PFSK-1 (cell line): Measurements from ENCODE around the gene CGN.

ENCODE experiments used
- FOXP2 ChIP-seq: optimal IDR thresholded peaks from 2 replicates; pipeline ENCODE3; 2011; ENCODE audit warnings: borderline replicate concordance, control low read depth, inconsistent platforms; ENCODE audit not compliant: insufficient read depth; ENCODE audit errors: extremely low read length, extremely low read depth
- POLR2AphosphoS5 ChIP-seq: IDR thresholded peaks from 2 replicates; pipeline ENCODE4 v1.6.1; 2012; ENCODE audit warnings: low read depth, mild to moderate bottlenecking, control low read depth, low read length, moderate library complexity
- SIN3A ChIP-seq: IDR thresholded peaks from 2 replicates; pipeline ENCODE4 v1.6.1; 2012; ENCODE audit warnings: mild to moderate bottlenecking, low read length, moderate library complexity, borderline replicate concordance; ENCODE audit not compliant: insufficient read depth
- TAF1 ChIP-seq: IDR thresholded peaks from 2 replicates; pipeline ENCODE4 v1.6.1; 2012; ENCODE audit warnings: low read length, control low read depth, borderline replicate concordance; ENCODE audit not compliant: insufficient read depth
- TF ChIP-seq, protein P1 (sequence below), 2 experiments: IDR thresholded peaks; 2 replicates each; pipeline versions ENCODE4 v1.6.1 to v1.8.0; 2011 to 2012; ENCODE audit warnings: low read depth in 2 of 2, low read length in 2 of 2, control low read depth in 1 of 2, inconsistent platforms in 1 of 2, mild to moderate bottlenecking in 1 of 2, moderate library complexity in 1 of 2; ENCODE audit not compliant: insufficient read depth in 1 of 2

DNA sequence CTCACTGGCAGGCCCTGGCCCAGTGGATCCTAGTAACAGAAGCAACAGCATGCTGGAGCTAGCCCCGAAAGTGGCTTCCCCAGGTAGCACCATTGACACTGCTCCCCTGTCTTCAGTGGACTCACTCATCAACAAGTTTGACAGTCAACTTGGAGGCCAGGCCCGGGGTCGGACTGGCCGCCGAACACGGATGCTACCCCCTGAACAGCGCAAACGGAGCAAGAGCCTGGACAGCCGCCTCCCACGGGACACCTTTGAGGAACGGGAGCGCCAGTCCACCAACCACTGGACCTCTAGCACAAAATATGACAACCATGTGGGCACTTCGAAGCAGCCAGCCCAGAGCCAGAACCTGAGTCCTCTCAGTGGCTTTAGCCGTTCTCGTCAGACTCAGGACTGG is 7.7 kb downstream of the CGN start:
- TF ChIP-seq, protein P1, sequence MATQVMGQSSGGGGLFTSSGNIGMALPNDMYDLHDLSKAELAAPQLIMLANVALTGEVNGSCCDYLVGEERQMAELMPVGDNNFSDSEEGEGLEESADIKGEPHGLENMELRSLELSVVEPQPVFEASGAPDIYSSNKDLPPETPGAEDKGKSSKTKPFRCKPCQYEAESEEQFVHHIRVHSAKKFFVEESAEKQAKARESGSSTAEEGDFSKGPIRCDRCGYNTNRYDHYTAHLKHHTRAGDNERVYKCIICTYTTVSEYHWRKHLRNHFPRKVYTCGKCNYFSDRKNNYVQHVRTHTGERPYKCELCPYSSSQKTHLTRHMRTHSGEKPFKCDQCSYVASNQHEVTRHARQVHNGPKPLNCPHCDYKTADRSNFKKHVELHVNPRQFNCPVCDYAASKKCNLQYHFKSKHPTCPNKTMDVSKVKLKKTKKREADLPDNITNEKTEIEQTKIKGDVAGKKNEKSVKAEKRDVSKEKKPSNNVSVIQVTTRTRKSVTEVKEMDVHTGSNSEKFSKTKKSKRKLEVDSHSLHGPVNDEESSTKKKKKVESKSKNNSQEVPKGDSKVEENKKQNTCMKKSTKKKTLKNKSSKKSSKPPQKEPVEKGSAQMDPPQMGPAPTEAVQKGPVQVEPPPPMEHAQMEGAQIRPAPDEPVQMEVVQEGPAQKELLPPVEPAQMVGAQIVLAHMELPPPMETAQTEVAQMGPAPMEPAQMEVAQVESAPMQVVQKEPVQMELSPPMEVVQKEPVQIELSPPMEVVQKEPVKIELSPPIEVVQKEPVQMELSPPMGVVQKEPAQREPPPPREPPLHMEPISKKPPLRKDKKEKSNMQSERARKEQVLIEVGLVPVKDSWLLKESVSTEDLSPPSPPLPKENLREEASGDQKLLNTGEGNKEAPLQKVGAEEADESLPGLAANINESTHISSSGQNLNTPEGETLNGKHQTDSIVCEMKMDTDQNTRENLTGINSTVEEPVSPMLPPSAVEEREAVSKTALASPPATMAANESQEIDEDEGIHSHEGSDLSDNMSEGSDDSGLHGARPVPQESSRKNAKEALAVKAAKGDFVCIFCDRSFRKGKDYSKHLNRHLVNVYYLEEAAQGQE (IDR thresholded peaks at IDR 0.05; ENCODE audit: insufficient read depth in 1 of 2, low read depth in 2 of 2, low read length in 2 of 2) = no peak
- TF ChIP-seq POLR2AphosphoS5 (no peak), TAF1 (no peak), SIN3A (no peak), FOXP2 (no peak)
